22Rv1 (cell line): ENCODE measurements around the gene APBA1.

Experiments
- H3K27ac ChIP-seq: fragments of 450-650 bp; 2 replicates; pipeline ENCODE4 v1.5.1; 2017
- ZFX ChIP-seq: fragments of 450-650 bp; IDR thresholded peaks from 2 replicates; pipeline ENCODE4 v1.6.1; 2017; ENCODE audit warnings: antibody characterized with exemption, borderline replicate concordance
- TF ChIP-seq, protein P1 (sequence below): fragments of 450-650 bp; IDR thresholded peaks from 2 replicates; pipeline ENCODE4 v1.5.1; 2017; ENCODE audit warnings: mild to moderate bottlenecking

The APBA1 gene

GRCh38 chr9:69494208-69494607, 178.0 kb downstream of the APBA1 start:
- H3K27ac ChIP-seq = no peak overlapping the region

DNA sequence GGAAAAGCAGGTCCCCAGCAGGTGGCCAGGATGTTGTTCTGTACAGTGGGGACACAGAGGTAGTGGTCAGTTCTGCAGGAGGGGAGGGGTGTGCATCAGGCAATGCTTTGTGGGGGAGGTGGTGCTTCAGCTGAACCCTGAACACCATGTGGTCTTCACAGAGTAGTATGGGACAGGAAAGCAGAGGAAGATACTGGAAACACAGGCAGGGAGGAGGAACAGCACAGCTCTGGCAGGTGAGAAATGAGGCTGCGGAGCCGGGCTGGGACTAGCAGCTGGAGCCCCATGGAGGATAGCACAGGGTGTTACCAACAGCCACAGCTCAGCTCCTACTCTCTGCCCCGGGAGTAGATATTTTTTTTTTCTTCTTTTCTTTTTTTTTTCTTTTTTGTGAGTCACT, 185.7 kb downstream of the APBA1 start:
- H3K27ac ChIP-seq = no peak overlapping the region
- TF ChIP-seq, protein P1, sequence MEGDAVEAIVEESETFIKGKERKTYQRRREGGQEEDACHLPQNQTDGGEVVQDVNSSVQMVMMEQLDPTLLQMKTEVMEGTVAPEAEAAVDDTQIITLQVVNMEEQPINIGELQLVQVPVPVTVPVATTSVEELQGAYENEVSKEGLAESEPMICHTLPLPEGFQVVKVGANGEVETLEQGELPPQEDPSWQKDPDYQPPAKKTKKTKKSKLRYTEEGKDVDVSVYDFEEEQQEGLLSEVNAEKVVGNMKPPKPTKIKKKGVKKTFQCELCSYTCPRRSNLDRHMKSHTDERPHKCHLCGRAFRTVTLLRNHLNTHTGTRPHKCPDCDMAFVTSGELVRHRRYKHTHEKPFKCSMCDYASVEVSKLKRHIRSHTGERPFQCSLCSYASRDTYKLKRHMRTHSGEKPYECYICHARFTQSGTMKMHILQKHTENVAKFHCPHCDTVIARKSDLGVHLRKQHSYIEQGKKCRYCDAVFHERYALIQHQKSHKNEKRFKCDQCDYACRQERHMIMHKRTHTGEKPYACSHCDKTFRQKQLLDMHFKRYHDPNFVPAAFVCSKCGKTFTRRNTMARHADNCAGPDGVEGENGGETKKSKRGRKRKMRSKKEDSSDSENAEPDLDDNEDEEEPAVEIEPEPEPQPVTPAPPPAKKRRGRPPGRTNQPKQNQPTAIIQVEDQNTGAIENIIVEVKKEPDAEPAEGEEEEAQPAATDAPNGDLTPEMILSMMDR = no peak
- no peak for TF ChIP-seq ZFX

More at GRCh38 chr9:69494208-69494607, 178.0 kb downstream of the APBA1 start:
- no peak for TF ChIP-seq ZFX
- TF ChIP-seq, protein P1 = no peak

DNA sequence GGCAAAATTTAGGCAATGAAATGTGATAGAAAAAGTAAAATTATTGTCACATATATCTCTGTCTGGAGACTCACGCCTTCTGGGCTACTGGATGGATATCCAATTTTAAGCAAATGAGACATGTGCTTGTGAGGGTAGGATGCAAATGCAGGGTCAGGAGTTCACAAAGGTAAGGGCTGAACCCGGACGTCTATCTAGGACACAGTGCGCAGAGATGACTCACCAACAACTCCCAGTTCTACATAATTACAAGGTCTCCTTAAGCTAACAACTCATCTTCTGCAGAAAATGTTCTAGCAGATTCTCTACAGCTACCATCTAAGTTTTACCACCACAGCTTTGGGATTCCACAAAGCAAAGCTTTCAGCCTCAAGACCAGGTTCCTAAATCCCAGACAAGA, 186.7 kb downstream of the APBA1 start:
- TF ChIP-seq ZFX = no peak
- TF ChIP-seq, protein P1 = no peak
- no peak overlapping the region for H3K27ac ChIP-seq

DNA sequence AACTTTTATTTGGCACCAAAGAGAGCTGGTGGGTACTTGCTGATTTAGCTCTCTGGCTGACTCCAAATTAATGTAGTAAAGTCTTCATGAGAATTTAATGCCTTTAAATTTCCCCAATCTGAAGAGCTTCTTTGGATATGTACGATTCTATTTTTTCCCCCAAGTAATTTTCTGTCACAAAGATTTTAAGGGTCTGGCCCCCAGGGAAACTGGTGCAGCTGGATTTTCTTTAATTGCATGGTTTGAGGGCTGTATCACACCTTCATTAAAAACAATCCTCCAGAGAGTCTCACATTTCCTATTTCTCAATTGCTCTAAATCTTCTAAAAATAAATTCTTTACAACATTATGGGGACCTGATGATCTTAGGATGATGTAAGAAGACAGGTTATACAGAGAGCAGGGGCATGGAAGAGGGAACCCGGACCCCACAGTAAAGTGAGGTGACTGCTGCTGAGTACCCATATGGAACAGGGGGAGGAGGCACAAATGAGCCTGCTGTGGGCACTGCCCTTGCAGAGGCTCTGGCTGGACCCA, 188.2 kb downstream of the APBA1 start:
- TF ChIP-seq, protein P1 = no peak
- TF ChIP-seq ZFX = no peak
- H3K27ac ChIP-seq = no peak overlapping the region

GRCh38 chr9:69476797-69477196, 195.4 kb downstream of the APBA1 start:
- TF ChIP-seq ZFX = no peak
- TF ChIP-seq, protein P1 = no peak
- no peak overlapping the region for H3K27ac ChIP-seq

DNA sequence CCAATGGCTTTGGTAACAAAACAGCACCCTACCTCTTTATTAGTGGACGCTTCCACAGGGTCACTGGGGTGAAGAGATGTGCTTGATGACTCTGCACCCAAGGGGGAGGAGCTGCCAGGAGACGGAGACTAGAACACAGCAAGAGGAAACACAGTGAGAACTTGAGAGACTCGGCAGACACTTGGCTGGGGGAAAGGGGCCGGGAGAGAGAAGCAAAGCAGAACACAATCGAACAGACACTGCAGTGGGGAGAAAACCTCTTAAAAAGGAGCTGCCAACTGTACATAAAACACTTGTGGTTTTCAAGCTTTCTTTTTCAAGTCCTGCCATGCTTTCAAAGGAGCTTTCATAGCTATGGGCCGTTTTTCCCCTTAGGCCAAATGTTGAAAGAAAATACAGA, 196.2 kb downstream of the APBA1 start:
- TF ChIP-seq ZFX = no peak
- TF ChIP-seq, protein P1 = no peak
- H3K27ac ChIP-seq = no peak overlapping the region

GRCh38 chr9:69474821-69475220, 197.3 kb downstream of the APBA1 start:
- TF ChIP-seq, protein P1 = no peak
- TF ChIP-seq ZFX = no peak
- H3K27ac ChIP-seq = no peak overlapping the region
